ENCODE data around the gene ANO6. TPM values are rescaled to one million over a fixed set of nuclear protein-coding genes. Genes with fewer than 3 reads are reported as not detected.

Gene ANO6
- total and polyA plus RNA-seq, 12 donors, result 8.9 to 52.2 (median 40.9) TPM

DNA sequence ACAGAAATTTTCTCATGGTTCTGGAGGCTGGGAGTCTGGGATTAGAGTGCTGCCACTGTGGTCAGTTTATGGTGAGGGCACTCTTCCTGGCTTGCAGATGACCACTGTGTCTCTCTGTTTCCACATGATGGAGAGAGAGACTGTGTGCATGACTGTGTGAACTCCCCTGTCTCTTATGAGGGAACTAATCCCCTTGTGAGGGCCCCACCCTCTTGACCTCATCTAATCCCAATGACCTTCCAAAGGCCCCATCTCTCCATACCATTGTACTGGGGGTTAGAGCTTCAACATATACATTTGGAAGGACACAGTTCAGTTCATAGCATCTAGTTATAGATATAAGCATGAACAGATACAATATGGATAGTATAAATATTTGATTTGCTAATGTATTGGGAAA lies 31.7 kb downstream of the ANO6 start:
- TF ChIP-seq, protein P1, sequence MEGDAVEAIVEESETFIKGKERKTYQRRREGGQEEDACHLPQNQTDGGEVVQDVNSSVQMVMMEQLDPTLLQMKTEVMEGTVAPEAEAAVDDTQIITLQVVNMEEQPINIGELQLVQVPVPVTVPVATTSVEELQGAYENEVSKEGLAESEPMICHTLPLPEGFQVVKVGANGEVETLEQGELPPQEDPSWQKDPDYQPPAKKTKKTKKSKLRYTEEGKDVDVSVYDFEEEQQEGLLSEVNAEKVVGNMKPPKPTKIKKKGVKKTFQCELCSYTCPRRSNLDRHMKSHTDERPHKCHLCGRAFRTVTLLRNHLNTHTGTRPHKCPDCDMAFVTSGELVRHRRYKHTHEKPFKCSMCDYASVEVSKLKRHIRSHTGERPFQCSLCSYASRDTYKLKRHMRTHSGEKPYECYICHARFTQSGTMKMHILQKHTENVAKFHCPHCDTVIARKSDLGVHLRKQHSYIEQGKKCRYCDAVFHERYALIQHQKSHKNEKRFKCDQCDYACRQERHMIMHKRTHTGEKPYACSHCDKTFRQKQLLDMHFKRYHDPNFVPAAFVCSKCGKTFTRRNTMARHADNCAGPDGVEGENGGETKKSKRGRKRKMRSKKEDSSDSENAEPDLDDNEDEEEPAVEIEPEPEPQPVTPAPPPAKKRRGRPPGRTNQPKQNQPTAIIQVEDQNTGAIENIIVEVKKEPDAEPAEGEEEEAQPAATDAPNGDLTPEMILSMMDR (IDR thresholded peaks at IDR 0.05), result no peak
- H3K9me3 ChIP-seq, result no peaks in the 10 kb centered on the region
- peaks cover 0 to 5% (median 0%) of the 10 kb centered on the region in 9 donors for H3K36me3 ChIP-seq
- H3K4me1 ChIP-seq, result peaks cover 0 to 23% (median 9%) of the 10 kb centered on the region in 9 donors
- intact Hi-C loops (cut with DNase I), result no loop called here
- ATAC-seq, result no peak
- H3K27ac ChIP-seq, result no peak overlapping the region
- no peak overlapping the region for H3K4me3 ChIP-seq
- no peak for DNase-seq
- no peaks in the 10 kb centered on the region for H3K27me3 ChIP-seq

- H3K9me3 ChIP-seq, result no peaks in the 10 kb centered on the region
- H3K36me3 ChIP-seq, result peaks cover 0 to 5% (median 0%) of the 10 kb centered on the region in 9 donors
- H3K27ac ChIP-seq, result no peak overlapping the region
- intact Hi-C loops (cut with DNase I), result no loop called here
- no peak overlapping the region for H3K4me3 ChIP-seq
- ATAC-seq (no peak), DNase-seq (no peak)
- TF ChIP-seq, protein P1 (IDR thresholded peaks at IDR 0.05), result no peak
- H3K4me1 ChIP-seq, result peaks cover 0 to 23% (median 9%) of the 10 kb centered on the region in 9 donors
- WGBS, 2 donors, result 100% methylated on average over 1 of the region's 1 CpG
- H3K27me3 ChIP-seq, result no peaks in the 10 kb centered on the region
These were observed 32.2 kb downstream of the ANO6 start for GRCh38 chr12:45248095-45248494.

- Histone ChIP-seq H3K9me3 (no peaks in the 10 kb centered on the region), H3K27me3 (no peaks in the 10 kb centered on the region), H3K4me1 (peaks cover 0 to 42% (median 26%) of the 10 kb centered on the region in 9 donors), H3K36me3 (peaks cover 0 to 5% (median 0%) of the 10 kb centered on the region in 9 donors), H3K4me3 (no peak overlapping the region), H3K27ac (no peak overlapping the region)
- DNase-seq (no peak), ATAC-seq (no peak)
- intact Hi-C loops (cut with DNase I), result no loop called here
- TF ChIP-seq, protein P1 (IDR thresholded peaks at IDR 0.05), result no peak
- WGBS, 2 donors, result 79 to 81% methylated on average over 1 of the region's 1 CpG
These were observed 38.4 kb downstream of the ANO6 start for GRCh38 chr12:45254254-45254653.

- H3K36me3 ChIP-seq, result no peaks in the 10 kb centered on the region
- DNase-seq (no peak), ATAC-seq (no peak)
- TF ChIP-seq, protein P1 (IDR thresholded peaks at IDR 0.05), result no peak
- H3K4me1 ChIP-seq, result peaks cover 0 to 60% (median 45%) of the 10 kb centered on the region in 9 donors
- no peaks in the 10 kb centered on the region for H3K27me3 ChIP-seq
- no peaks in the 10 kb centered on the region for H3K9me3 ChIP-seq
- intact Hi-C loops (cut with DNase I), result loop anchor here in 1 of 10 donors (5.0 kb wide), 1 partner anchor 39 kb away; the partner anchor contains the start of gene ANO6
- H3K4me3 ChIP-seq, result no peak overlapping the region
- no peak overlapping the region for H3K27ac ChIP-seq
These were observed 40.8 kb downstream of the ANO6 start for GRCh38 chr12:45256721-45257120.

Data from heart right ventricle (tissue), 16 donors.